Neural crest cell (in vitro differentiated cells): ENCODE results near the gene ERCC6L. TPM values are rescaled to one million over a fixed set of nuclear protein-coding genes. Genes with fewer than 3 reads are reported as not detected.

Experiments
- DNase-seq: peaks from one replicate; pipeline ENCODE4 v3.0.0; 2021; ENCODE audit warnings: low read depth, mixed read lengths, low spot score
- H3K27ac Mint-ChIP-seq: one replicate; pipeline ENCODE4 v1.8.0; 2021; ENCODE audit warnings: mild to moderate bottlenecking, mixed read lengths; ENCODE audit not compliant: unreplicated experiment
- H3K27me3 Mint-ChIP-seq: 2 replicates; pipeline ENCODE4 v1.8.0; 2021; ENCODE audit warnings: low read depth, mild to moderate bottlenecking, mixed read lengths
- H3K36me3 Mint-ChIP-seq: 2 replicates; pipeline ENCODE4 v1.8.0; 2021; ENCODE audit warnings: low read depth, mild to moderate bottlenecking, mixed read lengths
- H3K4me1 Mint-ChIP-seq: 2 replicates; pipeline ENCODE4 v1.8.0; 2021; ENCODE audit warnings: mixed read lengths
- H3K4me3 Mint-ChIP-seq: one replicate; pipeline ENCODE4 v1.8.0; 2021; ENCODE audit warnings: mild to moderate bottlenecking, mixed read lengths
- H3K9me3 Mint-ChIP-seq: 2 replicates; pipeline ENCODE4 v1.8.0; 2021; ENCODE audit warnings: mixed read lengths
- CTCF ChIP-seq: fragments of 200-600 bp; sonication (generic); conservative IDR thresholded peaks from 2 replicates; pipeline ENCODE4 v1.5.0; 2021; ENCODE audit warnings: antibody characterized with exemption, mild to moderate bottlenecking
- long read RNA-seq: library from polyadenylated mRNA; unstranded; transcript quantifications from one replicate; pipeline ENCODE4 v2.0.0, GENCODE V29; 2020
- total RNA-seq: library from RNA; stranded (reverse); gene quantifications from 2 replicates; pipeline ENCODE4 v1.2.1, GENCODE V29; 2021

Gene ERCC6L
- total RNA-seq = 13.3 and 14.2 TPM in 2 replicates
- long read RNA-seq, full-length matches to known transcripts = 73 of 81 reads
- long read RNA-seq, partial matches to known transcripts = 0 of 81 reads
- long read RNA-seq, other reads (novel, unspliced or antisense) = 8 of 81 reads

- Mint-ChIP-seq H3K27me3 (no peaks in the 10 kb centered on the region), H3K27ac (peak within 1 kb of the TSS; percentile 75), H3K9me3 (peaks cover 8% of the 10 kb centered on the region), H3K36me3 (peaks cover 24% of the 10 kb centered on the region), H3K4me1 (peaks cover 19% of the 10 kb centered on the region), H3K4me3 (peak within 1 kb of the TSS; percentile 90)
- no peak for TF ChIP-seq CTCF
- peak; percentile 74 for DNase-seq
Measured at GRCh38 chrX:72238721-72239475, at the start of gene ERCC6L. Gene ERCC6L, minus strand, starts transcription at chrX:72239027. Its CDS starts 116 bp downstream, at chrX:72238911.

- H3K4me3 Mint-ChIP-seq = no peak overlapping the region
- H3K27ac Mint-ChIP-seq = no peak overlapping the region
- no peaks in the 10 kb centered on the region for H3K36me3 Mint-ChIP-seq
- no peaks in the 10 kb centered on the region for H3K9me3 Mint-ChIP-seq
- peaks cover 31% of the 10 kb centered on the region for H3K27me3 Mint-ChIP-seq
- peaks cover 11% of the 10 kb centered on the region for H3K4me1 Mint-ChIP-seq
- DNase-seq = no peak
- TF ChIP-seq CTCF = no peak
Measured at GRCh38 chrX:72282302-72282701, 43.5 kb upstream of the ERCC6L start.

GRCh38 chrX:72280321-72280845 is 41.6 kb upstream of the ERCC6L start:
- peaks cover 19% of the 10 kb centered on the region for H3K4me1 Mint-ChIP-seq
- no peak overlapping the region for H3K4me3 Mint-ChIP-seq
- no peak for TF ChIP-seq CTCF
- H3K27me3 Mint-ChIP-seq = peaks cover 31% of the 10 kb centered on the region
- H3K36me3 Mint-ChIP-seq = peaks cover 5% of the 10 kb centered on the region
- no peaks in the 10 kb centered on the region for H3K9me3 Mint-ChIP-seq
- DNase-seq = no peak
- peak overlapping the region; percentile 10 for H3K27ac Mint-ChIP-seq

- TF ChIP-seq CTCF = no peak
- Mint-ChIP-seq H3K27me3 (peaks cover 23% of the 10 kb centered on the region), H3K36me3 (peaks cover 32% of the 10 kb centered on the region), H3K9me3 (no peaks in the 10 kb centered on the region), H3K4me3 (peak overlapping the region; percentile 96), H3K4me1 (peaks cover 56% of the 10 kb centered on the region), H3K27ac (peak overlapping the region; percentile 98)
- no peak for DNase-seq
Measured at GRCh38 chrX:72276478-72276953, 37.7 kb upstream of the ERCC6L start.

- peak overlapping the region; percentile 7 for H3K27ac Mint-ChIP-seq
- no peak for DNase-seq
- no peaks in the 10 kb centered on the region for H3K9me3 Mint-ChIP-seq
- no peak for TF ChIP-seq CTCF
- H3K4me1 Mint-ChIP-seq = peaks cover 49% of the 10 kb centered on the region
- peak overlapping the region; percentile 96 for H3K4me3 Mint-ChIP-seq
- H3K36me3 Mint-ChIP-seq = peaks cover 34% of the 10 kb centered on the region
- peaks cover 9% of the 10 kb centered on the region for H3K27me3 Mint-ChIP-seq
Measured at GRCh38 chrX:72274526-72274925, 35.7 kb upstream of the ERCC6L start.
